ENCODE data around the gene CPPED1. TPM values are rescaled to one million over a fixed set of nuclear protein-coding genes. Genes with fewer than 3 reads are reported as not detected.
A peak's percentile ranks its signal among the peaks of the same experiment; 100 is the strongest.

Gene CPPED1
- total and polyA plus RNA-seq, 10 of the 15 experiments (the other 5 are each of a cell fraction or from before 2014, with no cell fraction given) = 7.1 to 39.0 (median 16.0) TPM

GRCh38 chr16:12803203-12804093 lies at the start of gene CPPED1 (continued):
- TF ChIP-seq SRF (IDR thresholded peaks at IDR 0.05; ENCODE audit: low read depth in 2 of 2, low read length in 2 of 2) (peak; percentile 94 to 99), RBBP5 (conservative IDR thresholded peaks at IDR 0.05) (no peak), SKIL (IDR thresholded peaks at IDR 0.05; ENCODE audit: low read depth, poor library complexity, severe bottlenecking) (peak; percentile 45), PRDM15 (CRISPR knock-in tag; IDR thresholded peaks at IDR 0.05) (no peak), ZNF217 (IDR thresholded peaks at IDR 0.05) (peak; percentile 89; the same call in 1 of the 2 replicates), NR2C1 (IDR thresholded peaks at IDR 0.05) (peak; percentile 64), MEF2A (IDR thresholded peaks at IDR 0.05; ENCODE audit: insufficient read depth, low read depth, low read length) (peak; percentile 31), KAT2A (conservative IDR thresholded peaks at IDR 0.05; ENCODE audit: control insufficient read depth, low read depth, low read length) (no peak), BRCA1 (IDR thresholded peaks at IDR 0.05; ENCODE audit: low read depth, low read length) (0 out of 2 replicates have a peak, but pooled peaks have one; percentile 11), MLLT1 (IDR thresholded peaks at IDR 0.05) (peak; percentile 100), BCL3 (IDR thresholded peaks at IDR 0.05; ENCODE audit: borderline replicate concordance, insufficient read depth, low read depth, low read length, poor library complexity, severe bottlenecking) (peak; percentile 26), NR2C2 (IDR thresholded peaks at IDR 0.05; ENCODE audit: borderline replicate concordance, control insufficient read depth, insufficient read length, low read depth) (peak; percentile 82), FOS (IDR thresholded peaks at IDR 0.05; ENCODE audit: borderline replicate concordance, extremely low read depth, insufficient read length) (no peak), IKZF1 (conservative IDR thresholded peaks at IDR 0.05) (peak; percentile 96), SP1 (IDR thresholded peaks at IDR 0.05; ENCODE audit: low read depth, low read length) (peak; percentile 64), ZBED1 (IDR thresholded peaks at IDR 0.05; ENCODE audit: borderline replicate concordance) (peak; percentile 87), JUND (IDR thresholded peaks at IDR 0.05; ENCODE audit: low read depth, low read length) (peak; percentile 10; the same call in 1 of the 2 replicates)
